Adrenal gland (tissue), 12 donors: ENCODE data around the gene OBP2B. TPM values are rescaled to one million over a fixed set of nuclear protein-coding genes. Genes with fewer than 3 reads are reported as not detected.

ENCODE experiments used
- DNase-seq, 7 donors: peaks; one replicate each; pipeline ENCODE4 v3.0.0-alpha.2; 2019 to 2020
- H3K27ac ChIP-seq, 5 donors: fragments of 200-600 bp; sonication (generic) in 4 of 5; 1 replicate in 3 of 5; 2 replicates in 2 of 5; pipeline versions ENCODE4 v1.5.1 to v1.8.0; 2016 to 2020; ENCODE audit warnings: mild to moderate bottlenecking in 1 of 5
- H3K27me3 ChIP-seq: fragments of 200-600 bp; 2 replicates; pipeline ENCODE4 v1.8.0; 2021
- H3K36me3 ChIP-seq, 2 donors: fragments of 200-600 bp; replicated peaks in 1 of 2; 1 replicate in 1 of 2; 2 replicates in 1 of 2; pipeline versions ENCODE4 v1.5.1 to v1.8.0; 2018 to 2022
- H3K4me1 ChIP-seq, 2 donors: fragments of 200-600 bp; replicated peaks in 1 of 2; 1 replicate in 1 of 2; 2 replicates in 1 of 2; pipeline versions ENCODE4 v1.5.1 to v1.8.0; 2018 to 2021
- H3K4me3 ChIP-seq, 4 donors: fragments of 200-600 bp; sonication (generic) in 3 of 4; one replicate each; pipeline ENCODE4 v1.5.1; 2016 to 2018
- H3K9me3 ChIP-seq, 3 donors: fragments of 200-600 bp; sonication (generic) in 1 of 3; replicated peaks in 1 of 3; 1 replicate in 2 of 3; 2 replicates in 1 of 3; pipeline versions ENCODE4 v1.5.1 to v1.8.0; 2016 to 2021
- CTCF ChIP-seq, 6 experiments: fragments of 450-650 bp in 4 of 6; fragments of 200-600 bp in 2 of 6; sonication (generic) in 1 of 6; IDR thresholded peaks; 1 replicate in 5 of 6; 2 replicates in 1 of 6; pipeline versions ENCODE4 v1.5.1 to v1.8.0; 2016 to 2021; ENCODE audit warnings: antibody characterized with exemption in 6 of 6, mild to moderate bottlenecking in 2 of 6, moderate library complexity in 1 of 6
- POLR2A ChIP-seq, 2 donors: fragments of 450-650 bp; IDR thresholded peaks; one replicate each; pipeline ENCODE4 v1.6.1; 2017; ENCODE audit warnings: antibody characterized with exemption in 2 of 2, mild to moderate bottlenecking in 2 of 2, moderate library complexity in 1 of 2
- WGBS, 4 donors: extraction: QIAGEN DNeasy Blood & Tissue Kit in 2 of 4; methylation state at CpG; one replicate each; pipeline versions ENCODE4 v1.1.5 to v1.1.7; 2013 to 2017; 5-methylcytosine and 5-hydroxymethylcytosine counted together
- intact Hi-C, 2 donors: fragments of 100-400 bp; cut with DNase I; formaldehyde crosslinking; loops; one replicate each; pipeline versions ENCODE4 v1.14.1 to v1.15.0; 2022 to 2023
- polyA plus RNA-seq, 3 donors: library from polyadenylated mRNA; stranded (reverse); fragments of 200-250 nt in 2 of 3; fragments of 350-450 nt in 1 of 3; fragmentation: Illumina TruSeq in 1 of 3; extraction: RNeasy Lipid Tissue Mini Kit (QIAGEN cat#74804) in 1 of 3; gene quantifications; one replicate each; pipeline ENCODE4 v1.2.3, GENCODE V29; 2013 to 2014
- total RNA-seq, 9 donors: library from RNA; depleted of rRNA in 4 of 9; stranded (reverse); fragments of >200 nt in 4 of 9; fragments of 120-200 nt in 1 of 9; fragmentation: NEBNext Ultra II Directional in 1 of 9; extraction: Animal tissue kit (Norgen Biotek cat#: 25700) in 1 of 9; gene quantifications; one replicate each; pipeline versions ENCODE4 v1.1.0 to v1.2.4, GENCODE V29; 2013 to 2023
- donor health status: healthy with polysubstance abuse.
- donor health status: Bipolar disorder and iron deficiency.
- donor health status: DM: yes; HTN: yes; CAD: no.
- donor health status: DM: no; HTN: no; CAD: no.
- donor health status: DM: no; HTN: no; CAD: no.
- donor health status: DM: yes; HTN: yes; CAD: no.

The OBP2B gene
- total and polyA plus RNA-seq, 12 donors = 0.11 to 0.32 TPM; not detected in 10

- Histone ChIP-seq H3K4me1 (no peaks in the 10 kb centered on the region), H3K36me3 (no peaks in the 10 kb centered on the region), H3K27me3 (no peaks in the 10 kb centered on the region), H3K27ac (no peak overlapping the region), H3K9me3 (no peaks in the 10 kb centered on the region), H3K4me3 (no peak overlapping the region)
- TF ChIP-seq POLR2A (IDR thresholded peaks at IDR 0.05) (no peak), CTCF (IDR thresholded peaks at IDR 0.05) (no peak)
- no peak for DNase-seq
- 85 to 93% (median 90%) methylated on average over 5 to 6 of the region's 6 CpGs for WGBS, 4 donors
- intact Hi-C loops = loop anchor here (5.0 to 10.0 kb wide), 4 partner anchors 141 to 301 kb away; no protein-coding TSS in a partner anchor
Observed at GRCh38 chr9:133186736-133187135, 22.3 kb downstream of the OBP2B start.

- Histone ChIP-seq H3K4me3 (no peak overlapping the region), H3K4me1 (no peaks in the 10 kb centered on the region), H3K36me3 (no peaks in the 10 kb centered on the region), H3K27me3 (no peaks in the 10 kb centered on the region), H3K27ac (no peak overlapping the region), H3K9me3 (no peaks in the 10 kb centered on the region)
- WGBS, 4 donors = 7 to 10% (median 8%) methylated on average over 6 to 8 of the region's 8 CpGs
- DNase-seq = peak; percentile 50 to 77 (median 69)
- TF ChIP-seq CTCF (IDR thresholded peaks at IDR 0.05) (peak; percentile 51 to 76 (median 72)), POLR2A (IDR thresholded peaks at IDR 0.05) (no peak)
- intact Hi-C loops = loop anchor here (5.0 to 10.0 kb wide), 5 partner anchors 142 to 302 kb away; no protein-coding TSS in a partner anchor
Observed at GRCh38 chr9:133184971-133185370, 24.1 kb downstream of the OBP2B start.

GRCh38 chr9:133182151-133182550 lies 26.9 kb downstream of the OBP2B start:
- intact Hi-C loops = loop anchor here (5.0 to 10.0 kb wide), 3 partner anchors 150 to 303 kb away; no protein-coding TSS in a partner anchor
- no peak overlapping the region for H3K27ac ChIP-seq
- H3K4me1 ChIP-seq = no peaks in the 10 kb centered on the region
- no peak overlapping the region for H3K4me3 ChIP-seq
- H3K9me3 ChIP-seq = no peaks in the 10 kb centered on the region
- H3K27me3 ChIP-seq = no peaks in the 10 kb centered on the region
- WGBS, 4 donors = 64 to 86% (median 81%) methylated on average over 5 of the region's 5 CpGs
- no peaks in the 10 kb centered on the region for H3K36me3 ChIP-seq
- no peak for DNase-seq
- TF ChIP-seq POLR2A (IDR thresholded peaks at IDR 0.05) (no peak), CTCF (IDR thresholded peaks at IDR 0.05) (no peak)

- H3K4me3 ChIP-seq = no peak overlapping the region
- H3K36me3 ChIP-seq = no peaks in the 10 kb centered on the region
- no peaks in the 10 kb centered on the region for H3K4me1 ChIP-seq
- DNase-seq = no peak
- 68 to 82% (median 74%) methylated on average over 3 of the region's 3 CpGs for WGBS, 4 donors
- H3K27me3 ChIP-seq = no peaks in the 10 kb centered on the region
- H3K27ac ChIP-seq = no peak overlapping the region
- no peak for TF ChIP-seq POLR2A (IDR thresholded peaks at IDR 0.05)
- TF ChIP-seq CTCF (IDR thresholded peaks at IDR 0.05) = no peak
- H3K9me3 ChIP-seq = no peaks in the 10 kb centered on the region
- intact Hi-C loops = loop anchor here (5.0 to 10.0 kb wide), 3 partner anchors 151 to 303 kb away; no protein-coding TSS in a partner anchor
Observed at GRCh38 chr9:133181561-133181960, 27.5 kb downstream of the OBP2B start.
